T-cell (primary cell): ENCODE data around the gene REN. TPM values are rescaled to one million over a fixed set of nuclear protein-coding genes. Genes with fewer than 3 reads are reported as not detected.
A peak's percentile ranks its signal among the peaks of the same experiment; 100 is the strongest.

Source experiments
- ATAC-seq, 4 experiments: fragments of 200-7000 bp in 3 of 4; fragments of 150-1000 bp in 1 of 4; cut with Tn5 transposase; replicated peaks in 1 of 4; 1 replicate in 3 of 4; 2 replicates in 1 of 4; pipeline ENCODE4 v1.10.0; 2021; ENCODE audit warnings: moderate library complexity in 3 of 4, mild to moderate bottlenecking in 2 of 4, moderate number of reproducible peaks in 1 of 4
- CTCF ChIA-PET, 2 donors: fragments of 300-600 bp; sonication (Branson Sonifier 250); formaldehyde crosslinking; loops; one replicate each; lab custom pipeline; 2022; ENCODE audit warnings: antibody characterized with exemption in 2 of 2; lab: Charles Lee
- POLR2A ChIA-PET, 2 donors: fragments of 300-600 bp; sonication (Branson Sonifier 250); formaldehyde crosslinking; loops; one replicate each; lab custom pipeline; 2022; ENCODE audit warnings: antibody characterized with exemption in 2 of 2; lab: Charles Lee
- DNase-seq, 35 experiments: peaks; one replicate each; pipeline versions ENCODE4 v3.0.0 to v3.0.0-alpha.2; 2013 to 2023
- H3K27ac ChIP-seq: one replicate; pipeline ENCODE4 v1.5.1; 2013; ENCODE audit warnings: low read length
- H3K27me3 ChIP-seq, 2 experiments: replicated peaks in 1 of 2; 1 replicate in 1 of 2; 2 replicates in 1 of 2; pipeline versions ENCODE4 v1.6.1 to v1.7.0; 2013; ENCODE audit warnings: low read length in 1 of 2, mixed read lengths in 1 of 2; ENCODE audit not compliant: control insufficient read depth in 2 of 2, insufficient read depth in 2 of 2; ENCODE audit errors: extremely low read depth in 1 of 2
- H3K36me3 ChIP-seq, 2 donors: 1 replicate in 1 of 2; 2 replicates in 1 of 2; pipeline versions ENCODE4 v1.6.1 to v1.7.0; 2013; ENCODE audit warnings: low read length in 1 of 2; ENCODE audit not compliant: control insufficient read depth in 2 of 2, insufficient read depth in 1 of 2; ENCODE audit errors: extremely low read depth in 1 of 2
- H3K4me1 ChIP-seq, 2 experiments: 1 replicate in 1 of 2; 2 replicates in 1 of 2; pipeline versions ENCODE4 v1.6.1 to v1.7.0; 2013; ENCODE audit warnings: low read length in 2 of 2, mixed read lengths in 1 of 2; ENCODE audit not compliant: insufficient read depth in 2 of 2, control insufficient read depth in 1 of 2; ENCODE audit errors: extremely low read depth in 1 of 2
- H3K4me3 ChIP-seq, 2 donors: 1 replicate in 1 of 2; 2 replicates in 1 of 2; pipeline versions ENCODE4 v1.5.1 to v1.7.0; 2013; ENCODE audit warnings: mild to moderate bottlenecking in 2 of 2, low read length in 1 of 2, moderate library complexity in 1 of 2; ENCODE audit not compliant: control insufficient read depth in 1 of 2; ENCODE audit errors: extremely low read depth in 1 of 2
- H3K9me3 ChIP-seq: 2 replicates; pipeline ENCODE4 v1.7.0; 2013
- H3K27ac Mint-ChIP-seq, 2 donors: one replicate each; pipeline ENCODE4 v1.8.0; 2020 to 2021; ENCODE audit warnings: mild to moderate bottlenecking in 2 of 2, mixed read lengths in 2 of 2
- H3K27me3 Mint-ChIP-seq, 2 donors: one replicate each; pipeline ENCODE4 v1.8.0; 2021 to 2022; ENCODE audit warnings: mixed read lengths in 2 of 2
- H3K36me3 Mint-ChIP-seq: one replicate; pipeline ENCODE4 v1.8.0; 2021; ENCODE audit warnings: mixed read lengths
- H3K4me1 Mint-ChIP-seq, 3 donors: one replicate each; pipeline ENCODE4 v1.8.0; 2020 to 2022; ENCODE audit warnings: mixed read lengths in 3 of 3, mild to moderate bottlenecking in 1 of 3
- H3K4me3 Mint-ChIP-seq, 3 donors: one replicate each; pipeline ENCODE4 v1.8.0; 2020 to 2022; ENCODE audit warnings: mild to moderate bottlenecking in 3 of 3, mixed read lengths in 3 of 3, moderate library complexity in 3 of 3
- H3K9me3 Mint-ChIP-seq, 3 donors: one replicate each; pipeline ENCODE4 v1.8.0; 2020 to 2022; ENCODE audit warnings: mixed read lengths in 3 of 3
- WGBS: methylation state at CpG from one replicate; pipeline ENCODE4 v1.1.5; 2013; ENCODE audit warnings: missing lambda C conversion rate; ENCODE audit not compliant: insufficient coverage; 5-methylcytosine and 5-hydroxymethylcytosine counted together
- total RNA-seq, 35 experiments: library from RNA in 6 of 35; stranded (reverse) in 6 of 35; fragments of 120-200 nt in 1 of 35; gene quantifications; one replicate each; pipeline versions ENCODE4 v1.2.1 to v1.2.4 and lab custom pipeline; 2013 to 2026

Gene REN
- total RNA-seq, 5 donors from 2014 or later (not counting 1 experiment from before 2014, with no cell fraction given) = not detected

DNA sequence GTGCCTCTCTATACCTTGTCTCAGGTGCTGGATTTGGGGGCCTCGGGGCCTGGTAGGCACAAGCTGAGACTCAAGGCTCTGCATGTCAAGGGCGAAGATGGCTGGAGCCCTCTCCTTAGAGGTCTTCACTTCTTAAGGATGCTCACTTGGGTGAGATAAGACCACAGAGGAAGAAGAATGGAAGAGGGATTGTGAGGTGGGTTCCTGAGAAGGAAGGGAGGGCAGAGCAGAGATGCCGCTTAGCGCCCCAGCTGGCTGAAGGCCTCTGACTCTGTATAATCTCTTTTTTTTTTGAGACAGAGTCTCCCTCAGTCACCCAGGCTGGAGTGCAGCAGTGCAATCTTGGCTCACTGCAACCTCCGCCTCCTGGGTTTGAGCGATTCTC, 61.0 kb downstream of the REN start:
- ATAC-seq (peak in 1 of 4 experiments; percentile 5), DNase-seq (no peak)
- Histone ChIP-seq H3K4me1 (peaks cover 0 to 56% of the 10 kb centered on the region in 2 experiments), H3K27ac (peak overlapping the region; percentile 72), H3K4me3 (no peak overlapping the region), H3K36me3 (no peaks in the 10 kb centered on the region), H3K27me3 (peaks cover 0 to 6% of the 10 kb centered on the region in 2 experiments), H3K9me3 (no peaks in the 10 kb centered on the region)
- H3K27me3 Mint-ChIP-seq = peaks cover 2 to 4% of the 10 kb centered on the region in 2 donors
- H3K27ac Mint-ChIP-seq = peak overlapping the region; percentile 87 to 92
- H3K36me3 Mint-ChIP-seq = no peaks in the 10 kb centered on the region
- ChIA-PET CTCF (no interaction called here), POLR2A (no interaction called here)
- H3K4me1 Mint-ChIP-seq = peaks cover 25 to 53% (median 31%) of the 10 kb centered on the region in 3 donors
- 67% methylated on average over 2 of the region's 6 CpGs for WGBS
- peak overlapping the region; percentile 6 to 55 (median 38) for H3K4me3 Mint-ChIP-seq
- H3K9me3 Mint-ChIP-seq = no peaks in the 10 kb centered on the region

Other genes with a start within 250 kb of the REN start
- 1 to 10 TPM; 3.2 to 9.4 (median 5.2) TPM for gene SOX13, start 93.2 kb downstream of the REN start, total RNA-seq
- gene ETNK2, start 14.3 kb downstream of the REN start, total RNA-seq = 10 to 100 TPM in 1 of 5 donors, 1 to 10 TPM in 4; 3.4 to 11.1 (median 4.2) TPM
- not detected for gene KISS1, start 30.2 kb upstream of the REN start, total RNA-seq
- gene GOLT1A, start 47.7 kb upstream of the REN start, total RNA-seq = under 1 TPM in 4 of 5 donors, not detected in 1; 0.30 to 0.42 (median 0.32) TPM
- 1 to 10 TPM in 3 of 5 donors, under 1 TPM in 2; 0.38 to 1.9 (median 1.4) TPM for gene PLEKHA6, start 193.6 kb upstream of the REN start, total RNA-seq
- 100 to 1,000 TPM in 2 of 5 donors, 10 to 100 TPM in 3; 67.9 to 151 (median 70.6) TPM for gene PPP1R15B, start 245.5 kb upstream of the REN start, total RNA-seq